Endothelial cell of umbilical vein (primary cell): ENCODE data around the gene PRC1. TPM values are rescaled to one million over a fixed set of nuclear protein-coding genes. Genes with fewer than 3 reads are reported as not detected.

Source experiments
- BruUV-seq: library from RNA; stranded (reverse); fragments of 400-500 nt; replicated peaks from 2 replicates; lab custom pipeline; 2021; lab: Mats Ljungman, UMichigan
- CTCF ChIA-PET: fragments of 300-600, 350-600 bp; sonication (Branson Sonifier 250); formaldehyde crosslinking; loops from one replicate; lab custom pipeline; 2021; ENCODE audit warnings: antibody characterized with exemption, inconsistent platforms; lab: Charles Lee
- POLR2A ChIA-PET: fragments of 300-600, 350-600 bp; sonication (Branson Sonifier 250); formaldehyde crosslinking; loops from one replicate; lab custom pipeline; 2021; ENCODE audit warnings: antibody characterized with exemption, inconsistent platforms; lab: Charles Lee
- DNase-seq: peaks from one replicate; pipeline ENCODE4 v3.0.0-alpha.2; 2011; ENCODE audit warnings: low read depth, low spot score
- FAIRE-seq: peaks from 2 replicates; lab custom pipeline; 2011; peaks lifted over from hg19 to GRCh38; lab: Jason Lieb, UNC
- H2AFZ ChIP-seq: 2 replicates; pipeline ENCODE4 v1.6.0; 2012; ENCODE audit warnings: low read depth, low read length, control low read depth, inconsistent platforms
- H3K27ac ChIP-seq: 2 replicates; pipeline ENCODE4 v1.5.1; 2011; ENCODE audit warnings: low read depth, mild to moderate bottlenecking, control low read depth, low read length, moderate library complexity; ENCODE audit not compliant: insufficient read depth
- H3K27me3 ChIP-seq, 2 experiments: 2 replicates each; pipeline versions ENCODE4 v1.6.0 to v1.6.1; 2011; ENCODE audit warnings: low read length in 2 of 2, mixed read lengths in 1 of 2; ENCODE audit not compliant: control insufficient read depth in 2 of 2, insufficient read depth in 2 of 2
- H3K36me3 ChIP-seq, 2 experiments: 2 replicates in 1 of 2; 3 replicates in 1 of 2; pipeline ENCODE4 v1.5.1; 2011; ENCODE audit warnings: low read length in 2 of 2, mild to moderate bottlenecking in 1 of 2, moderate library complexity in 1 of 2; ENCODE audit not compliant: control insufficient read depth in 2 of 2, insufficient read depth in 2 of 2; ENCODE audit errors: extremely low read depth in 1 of 2
- H3K4me1 ChIP-seq: 3 replicates; pipeline ENCODE4 v1.5.1; 2011; ENCODE audit warnings: mild to moderate bottlenecking, low read length; ENCODE audit not compliant: control insufficient read depth, insufficient read depth; ENCODE audit errors: extremely low read depth
- H3K4me2 ChIP-seq: 2 replicates; pipeline ENCODE4 v1.6.1; 2011; ENCODE audit warnings: low read length, control low read depth, mixed read lengths; ENCODE audit not compliant: insufficient read depth
- H3K4me3 ChIP-seq, 3 experiments: fragments of 200-600 bp in 1 of 3; sonication (generic), shearing (Covaris generic) in 1 of 3; replicated peaks in 1 of 3; 2 replicates each; pipeline ENCODE4 v1.5.1; 2011 to 2016; ENCODE audit warnings: control low read depth in 3 of 3, low read length in 3 of 3, mild to moderate bottlenecking in 2 of 3, inconsistent platforms in 1 of 3, low read depth in 1 of 3, moderate library complexity in 1 of 3; ENCODE audit not compliant: insufficient read depth in 1 of 3
- H3K79me2 ChIP-seq: 2 replicates; pipeline ENCODE4 v1.6.0; 2012; ENCODE audit warnings: low read length, inconsistent platforms; ENCODE audit not compliant: control insufficient read depth, insufficient read depth
- H3K9ac ChIP-seq: replicated peaks from 2 replicates; pipeline ENCODE3; 2011; ENCODE audit warnings: low read length, control low read depth; ENCODE audit not compliant: insufficient read depth; ENCODE audit errors: extremely low read depth
- H3K9me1 ChIP-seq: replicated peaks from 3 replicates; pipeline ENCODE4 v1.6.0; 2011; ENCODE audit warnings: mild to moderate bottlenecking, low read length; ENCODE audit not compliant: control insufficient read depth, insufficient read depth; ENCODE audit errors: extremely low read depth
- H3K9me3 ChIP-seq: replicated peaks from 2 replicates; pipeline ENCODE4 v1.5.1; 2012; ENCODE audit warnings: low read length, inconsistent platforms; ENCODE audit not compliant: control insufficient read depth, insufficient read depth
- H4K20me1 ChIP-seq: replicated peaks from 2 replicates; pipeline ENCODE3; 2011; ENCODE audit warnings: mild to moderate bottlenecking, low read length; ENCODE audit not compliant: control insufficient read depth, insufficient read depth; ENCODE audit errors: extremely low read depth
- EZH2 ChIP-seq: IDR thresholded peaks from 2 replicates; pipeline ENCODE4 v1.6.1; 2012; ENCODE audit warnings: borderline replicate concordance, low read depth, mild to moderate bottlenecking, moderate library complexity, low read length, inconsistent platforms; ENCODE audit not compliant: severe bottlenecking
- FOS ChIP-seq: IDR thresholded peaks from 2 replicates; pipeline ENCODE4 v1.6.1; 2011; ENCODE audit warnings: mild to moderate bottlenecking, low read length, moderate library complexity, borderline replicate concordance; ENCODE audit not compliant: insufficient read depth
- GATA2 ChIP-seq: IDR thresholded peaks from 2 replicates; pipeline ENCODE4 v1.7.0; 2011; ENCODE audit warnings: low read depth, mild to moderate bottlenecking, moderate library complexity, mixed read lengths, low read length; ENCODE audit not compliant: insufficient read length, insufficient read depth
- JUN ChIP-seq: IDR thresholded peaks from 2 replicates; pipeline ENCODE4 v1.6.1; 2011; ENCODE audit warnings: borderline replicate concordance, low read depth; ENCODE audit not compliant: insufficient read length, insufficient read depth
- MYC ChIP-seq: IDR thresholded peaks from one replicate; pipeline ENCODE4 v1.6.1; 2011; ENCODE audit warnings: mild to moderate bottlenecking, low read depth, low read length
- POLR2A ChIP-seq: IDR thresholded peaks from 2 replicates; pipeline ENCODE4 v1.6.1; 2012; ENCODE audit warnings: low read depth, mild to moderate bottlenecking, control low read depth, low read length
- POLR2AphosphoS5 ChIP-seq: IDR thresholded peaks from 2 replicates; pipeline ENCODE4 v1.6.1; 2012; ENCODE audit warnings: low read depth, mild to moderate bottlenecking, control low read depth, low read length, moderate library complexity; ENCODE audit not compliant: insufficient read depth
- dilution Hi-C: fragments of 300-500 bp; cut with MboI; formaldehyde crosslinking; loops from one replicate; pipeline ENCODE4 v1.15.0; 2019; ENCODE audit warnings: low sequenced_read_pairs; ENCODE audit not compliant: extremely low pct_ligation_motif_present
- intact Hi-C: fragments of 100-400 bp; cut with micrococcal nuclease; formaldehyde crosslinking; loops from one replicate; pipeline ENCODE4 v1.10.0; 2022
- polyA plus RNA-seq, 4 experiments: library from polyadenylated mRNA; depleted of rRNA in 3 of 4; stranded (reverse) in 3 of 4; unstranded in 1 of 4; fragments of >200 nt; gene quantifications; 2 replicates each; pipeline versions ENCODE4 v1.2.1 to v1.2.3, GENCODE V29; 2011 to 2012; ENCODE audit warnings: missing spikeins in 1 of 4
- total RNA-seq: library from RNA; stranded (reverse); gene quantifications from 2 replicates; pipeline ENCODE4 v1.2.3, GENCODE V29; 2021
- TF ChIP-seq, protein P1 (sequence below), 2 donors: IDR thresholded peaks; 1 replicate in 1 of 2; 2 replicates in 1 of 2; pipeline ENCODE4 v1.5.1; 2011; ENCODE audit warnings: low read length in 2 of 2, mild to moderate bottlenecking in 2 of 2, moderate library complexity in 2 of 2, control low read depth in 1 of 2, inconsistent platforms in 1 of 2, low read depth in 1 of 2; ENCODE audit not compliant: insufficient read depth in 1 of 2; ENCODE audit errors: extremely low read depth in 1 of 2
- TF ChIP-seq, protein P2 (sequence below): IDR thresholded peaks from 2 replicates; pipeline ENCODE4 v1.6.1; 2011; ENCODE audit not compliant: insufficient read depth, insufficient read length

PRC1 gene
- total and polyA plus RNA-seq, 2 donors (not counting 3 experiments of a cell fraction or from before 2014, with no cell fraction given), result 171 to 280 TPM

DNA sequence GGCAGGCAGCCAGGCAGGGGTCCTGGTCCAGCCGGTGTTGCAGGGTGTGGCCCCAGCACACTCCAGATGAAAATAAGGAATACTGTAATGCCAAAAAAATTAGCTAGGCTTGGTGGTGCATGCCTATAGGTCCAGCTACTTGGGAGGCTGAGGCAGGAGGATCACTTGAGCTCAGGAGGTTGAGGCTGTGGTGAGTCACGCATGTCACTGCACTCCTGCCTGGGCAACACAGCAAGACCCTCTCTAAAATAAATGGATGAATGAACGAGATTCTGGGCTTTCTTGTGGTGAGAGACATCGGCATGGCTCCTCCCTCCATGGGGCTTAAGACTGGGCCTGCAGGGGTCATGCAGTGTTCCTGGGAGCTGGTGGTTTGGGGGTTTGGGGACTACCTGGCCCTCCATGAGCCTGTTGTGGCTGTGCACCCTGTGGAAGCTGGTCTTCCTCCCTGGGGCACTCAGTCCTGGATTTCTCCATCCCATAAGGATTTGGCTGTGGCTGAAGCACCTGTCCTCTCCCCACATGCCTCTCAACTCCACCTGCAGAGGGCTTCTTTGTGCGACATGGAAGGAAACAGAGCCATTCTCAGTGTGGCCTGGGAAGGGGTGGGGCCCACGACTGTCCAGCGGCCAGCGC is 47.3 kb downstream of the PRC1 start:
- Histone ChIP-seq H3K4me2 (no peak overlapping the region), H3K79me2 (no peaks in the 10 kb centered on the region), H4K20me1 (no peaks in the 10 kb centered on the region), H3K36me3 (peaks cover 22 to 65% of the 10 kb centered on the region in 2 experiments), H3K4me3 (no peak overlapping the region), H2AFZ (no peak overlapping the region), H3K27ac (no peak overlapping the region), H3K9me1 (no peaks in the 10 kb centered on the region), H3K27me3 (no peaks in the 10 kb centered on the region), H3K4me1 (peaks cover 10% of the 10 kb centered on the region), H3K9ac (no peak overlapping the region), H3K9me3 (no peaks in the 10 kb centered on the region)
- ChIA-PET CTCF (interaction anchor here (1.0 to 2.8 kb wide), 4 partner anchors 10 to 102 kb away, joined by 3 to 24 read pairs (median 4); partner anchors contain the start of gene UNC45A), POLR2A (no interaction called here)
- dilution Hi-C loops, result no loop called here
- no peak for DNase-seq
- intact Hi-C loops, result no loop called here
- TF ChIP-seq FOS (no peak), EZH2 (no peak), GATA2 (no peak), MYC (no peak), POLR2AphosphoS5 (no peak), JUN (no peak), POLR2A (no peak)
- TF ChIP-seq, protein P1, sequence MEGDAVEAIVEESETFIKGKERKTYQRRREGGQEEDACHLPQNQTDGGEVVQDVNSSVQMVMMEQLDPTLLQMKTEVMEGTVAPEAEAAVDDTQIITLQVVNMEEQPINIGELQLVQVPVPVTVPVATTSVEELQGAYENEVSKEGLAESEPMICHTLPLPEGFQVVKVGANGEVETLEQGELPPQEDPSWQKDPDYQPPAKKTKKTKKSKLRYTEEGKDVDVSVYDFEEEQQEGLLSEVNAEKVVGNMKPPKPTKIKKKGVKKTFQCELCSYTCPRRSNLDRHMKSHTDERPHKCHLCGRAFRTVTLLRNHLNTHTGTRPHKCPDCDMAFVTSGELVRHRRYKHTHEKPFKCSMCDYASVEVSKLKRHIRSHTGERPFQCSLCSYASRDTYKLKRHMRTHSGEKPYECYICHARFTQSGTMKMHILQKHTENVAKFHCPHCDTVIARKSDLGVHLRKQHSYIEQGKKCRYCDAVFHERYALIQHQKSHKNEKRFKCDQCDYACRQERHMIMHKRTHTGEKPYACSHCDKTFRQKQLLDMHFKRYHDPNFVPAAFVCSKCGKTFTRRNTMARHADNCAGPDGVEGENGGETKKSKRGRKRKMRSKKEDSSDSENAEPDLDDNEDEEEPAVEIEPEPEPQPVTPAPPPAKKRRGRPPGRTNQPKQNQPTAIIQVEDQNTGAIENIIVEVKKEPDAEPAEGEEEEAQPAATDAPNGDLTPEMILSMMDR (IDR thresholded peaks at IDR 0.05; ENCODE audit: extremely low read depth in 1 of 2, insufficient read depth in 1 of 2, low read depth in 1 of 2, low read length in 2 of 2), result no peak
- TF ChIP-seq, protein P2, sequence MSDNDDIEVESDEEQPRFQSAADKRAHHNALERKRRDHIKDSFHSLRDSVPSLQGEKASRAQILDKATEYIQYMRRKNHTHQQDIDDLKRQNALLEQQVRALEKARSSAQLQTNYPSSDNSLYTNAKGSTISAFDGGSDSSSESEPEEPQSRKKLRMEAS, result no peak
- BruUV-seq, result no TSS peak
- FAIRE-seq, result no peak
